Measurements from ENCODE around the gene TEX36.
"Not testable (repeated sequence)": the region's sequence is repeated elsewhere in the genome, so short reads cannot be mapped to it uniquely, and the experiment has no call there.

The TEX36 gene

DNA sequence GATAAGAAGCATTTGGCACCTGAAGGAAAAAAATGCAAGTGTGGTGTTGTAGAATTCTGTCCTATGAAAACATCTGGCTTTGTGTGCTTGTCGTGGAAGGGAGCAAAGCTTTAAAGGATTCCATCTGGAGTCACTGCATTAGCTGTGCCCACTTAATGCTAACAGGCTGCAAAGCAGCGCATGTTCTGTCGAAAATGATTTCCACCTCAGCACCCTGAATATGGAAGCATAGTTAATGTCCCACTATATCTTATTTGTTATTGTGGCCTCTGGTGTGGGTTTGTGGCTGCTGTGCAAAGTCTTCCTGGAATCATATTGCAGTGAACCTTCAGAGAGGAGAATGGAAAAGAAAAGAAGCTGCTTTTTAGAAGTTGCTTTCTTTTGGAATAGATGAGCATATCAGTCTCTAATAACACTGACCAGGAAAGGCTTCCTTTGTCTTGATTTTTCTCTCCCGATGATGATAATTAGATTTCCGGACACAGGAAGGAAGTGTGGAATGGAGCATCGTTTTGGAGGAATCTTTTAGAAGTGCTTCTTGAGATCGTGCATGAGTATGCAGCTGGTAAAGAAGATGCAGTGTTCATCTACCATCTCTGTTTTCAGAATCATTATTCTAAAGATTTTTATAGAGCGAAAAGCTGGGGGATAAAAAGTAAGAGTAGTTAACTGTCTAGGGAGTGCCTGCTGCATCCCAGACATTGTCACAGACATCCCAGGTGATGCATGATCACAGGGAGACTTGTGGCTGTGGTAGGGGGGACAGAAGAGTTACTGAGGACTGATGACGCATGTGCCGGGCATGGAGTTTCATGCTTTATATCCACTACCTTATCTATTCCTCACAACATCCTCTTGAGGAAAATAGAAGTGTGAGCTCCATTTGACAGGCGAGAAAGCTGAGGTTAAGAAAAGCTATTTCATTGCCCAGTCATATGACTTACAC, 54.6 kb downstream of the TEX36 start:
- no peak for DNase-seq

GRCh38 chr10:125627646-125628045, 55.3 kb downstream of the TEX36 start:
- no peak for DNase-seq

GRCh38 chr10:125626671-125627070, 56.3 kb downstream of the TEX36 start:
- DNase-seq: no peak

DNA sequence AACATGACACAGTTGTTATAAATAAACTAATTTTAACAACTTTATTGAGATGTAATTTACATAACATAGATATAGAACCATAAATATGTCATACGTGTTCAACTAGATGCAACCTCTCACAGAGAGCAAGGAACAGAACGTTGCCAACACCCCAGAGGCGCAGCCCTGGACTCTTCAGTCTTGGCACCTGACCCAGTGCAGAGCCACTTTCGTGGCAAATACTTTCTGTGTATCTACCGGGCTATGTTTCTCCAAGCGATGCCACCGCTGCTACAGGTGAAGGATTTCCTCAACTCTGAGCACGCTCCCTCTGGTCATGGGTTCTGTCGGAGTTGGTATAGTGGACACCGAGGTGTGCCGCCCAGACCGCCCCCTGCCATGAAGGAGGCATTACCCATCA, 57.4 kb downstream of the TEX36 start:
- DNase-seq: no peak

DNA sequence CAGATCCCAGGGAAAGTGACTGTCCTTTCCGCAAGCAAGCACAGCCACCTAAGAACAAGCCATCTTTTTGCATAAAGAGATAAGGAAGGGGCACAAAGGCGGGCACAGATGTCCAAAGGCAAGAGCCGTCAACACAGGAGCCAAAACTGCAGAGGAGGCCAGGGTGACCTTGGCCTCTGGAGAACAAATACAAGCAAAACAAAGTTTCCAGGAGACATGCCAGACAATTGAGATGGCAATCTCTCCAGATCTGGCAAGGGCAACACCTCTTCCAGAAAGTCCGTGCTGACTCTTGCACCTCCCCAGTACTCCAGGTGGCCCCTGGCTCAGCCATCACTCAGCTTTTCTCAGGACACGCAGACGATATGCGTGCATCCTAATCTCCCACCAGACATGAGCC, 58.2 kb downstream of the TEX36 start:
- DNase-seq: no peak

DNA sequence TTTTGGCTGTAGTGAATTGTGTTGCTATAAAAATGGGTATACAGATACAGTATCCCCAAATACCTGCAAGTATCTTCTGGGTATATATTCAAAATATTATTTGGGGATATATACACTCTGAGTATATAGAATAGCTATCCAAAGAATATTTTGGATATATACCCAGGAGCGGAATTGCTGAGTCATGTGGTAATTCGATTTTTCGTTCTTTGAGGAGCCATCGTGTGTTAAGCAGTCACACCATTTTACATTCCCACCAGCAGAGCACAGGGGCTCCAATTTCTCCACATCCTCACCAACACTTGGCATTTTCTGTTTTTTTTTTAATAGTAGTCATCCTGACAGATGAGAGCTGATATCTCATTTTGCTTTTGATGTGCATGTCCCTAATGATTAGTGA, 61.9 kb downstream of the TEX36 start:
- no peak for DNase-seq

- no peak for DNase-seq
These were observed 62.6 kb downstream of the TEX36 start for GRCh38 chr10:125620401-125620800.

DNA sequence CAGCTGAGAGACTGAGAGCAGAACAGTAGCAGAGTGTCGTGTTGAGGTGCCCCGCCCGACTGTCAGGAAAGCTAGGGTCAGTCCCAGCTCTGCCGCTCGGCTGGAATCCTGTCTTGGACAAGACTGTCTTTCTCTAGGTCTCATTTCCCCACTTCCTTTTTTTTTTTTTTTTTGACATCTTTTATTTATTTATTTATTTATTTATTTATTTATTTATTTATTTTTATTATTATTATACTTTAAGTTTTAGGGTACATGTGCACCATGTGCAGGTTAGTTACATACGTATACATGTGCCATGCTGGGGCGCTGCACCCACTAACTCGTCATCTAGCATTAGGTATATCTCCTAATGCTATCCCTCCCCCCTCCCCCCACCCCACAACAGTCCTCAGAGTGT, 69.9 kb downstream of the TEX36 start:
- not testable (repeated sequence) for DNase-seq

DNA sequence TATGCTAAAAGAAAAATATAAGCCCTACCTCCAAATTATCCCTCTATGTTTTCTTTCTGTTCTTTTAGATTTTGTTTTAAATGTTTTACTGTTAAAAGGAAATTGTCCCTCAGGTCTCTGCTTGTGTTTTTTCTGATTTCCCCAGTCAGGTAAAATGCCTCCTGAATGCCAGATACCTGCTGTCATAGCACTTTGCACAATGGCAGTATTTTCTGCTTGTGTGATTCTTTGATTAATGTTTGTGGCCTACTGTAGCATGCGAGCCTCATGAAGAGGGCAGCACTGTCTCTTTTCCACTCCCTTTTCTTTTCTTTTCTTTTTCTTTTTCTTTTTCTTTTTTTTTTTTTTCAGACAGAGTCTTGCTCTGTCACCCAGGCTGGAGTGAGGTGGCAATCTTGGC, 71.2 kb downstream of the TEX36 start:
- DNase-seq: no peak

- DNase-seq: no peak
These were observed 71.7 kb downstream of the TEX36 start for GRCh38 chr10:125611216-125611615.

GRCh38 chr10:125609859-125610258, 73.1 kb downstream of the TEX36 start:
- no peak for DNase-seq

GRCh38 chr10:125608474-125608873, 74.5 kb downstream of the TEX36 start:
- DNase-seq: no peak

DNA sequence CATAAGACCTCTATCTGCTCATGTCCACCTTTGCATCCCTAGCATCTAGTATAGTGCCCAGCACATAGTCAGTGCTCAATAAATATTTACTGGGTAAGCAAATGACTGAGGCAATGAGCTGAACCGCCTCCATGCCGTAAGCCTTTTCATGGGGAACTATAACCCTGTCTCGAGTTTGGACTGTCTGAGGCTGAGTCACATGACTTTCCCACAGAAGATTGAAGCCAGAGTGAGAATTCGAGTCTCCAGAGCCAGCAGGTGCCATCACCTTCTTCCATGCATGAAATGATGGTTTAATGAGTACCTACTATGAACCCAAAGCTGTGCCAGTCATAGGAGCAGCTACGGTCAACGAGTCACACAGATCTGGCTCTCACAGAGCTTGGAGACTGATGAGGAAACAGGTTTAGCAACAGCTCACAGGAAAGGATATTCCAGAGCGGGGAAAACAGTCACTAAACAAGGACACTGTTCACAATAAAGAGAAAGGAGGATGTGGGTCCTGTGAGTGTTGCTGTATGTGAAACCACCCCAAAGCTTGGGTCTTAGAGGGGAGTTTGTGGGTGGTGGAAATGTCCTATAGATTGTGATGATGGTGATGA, 75.2 kb downstream of the TEX36 start:
- no peak for DNase-seq

GRCh38 chr10:125606414-125607010, 76.5 kb downstream of the TEX36 start:
- DNase-seq: peak; percentile 86
